ENCODE data around the gene DYNLRB2.

Gene DYNLRB2

DNA sequence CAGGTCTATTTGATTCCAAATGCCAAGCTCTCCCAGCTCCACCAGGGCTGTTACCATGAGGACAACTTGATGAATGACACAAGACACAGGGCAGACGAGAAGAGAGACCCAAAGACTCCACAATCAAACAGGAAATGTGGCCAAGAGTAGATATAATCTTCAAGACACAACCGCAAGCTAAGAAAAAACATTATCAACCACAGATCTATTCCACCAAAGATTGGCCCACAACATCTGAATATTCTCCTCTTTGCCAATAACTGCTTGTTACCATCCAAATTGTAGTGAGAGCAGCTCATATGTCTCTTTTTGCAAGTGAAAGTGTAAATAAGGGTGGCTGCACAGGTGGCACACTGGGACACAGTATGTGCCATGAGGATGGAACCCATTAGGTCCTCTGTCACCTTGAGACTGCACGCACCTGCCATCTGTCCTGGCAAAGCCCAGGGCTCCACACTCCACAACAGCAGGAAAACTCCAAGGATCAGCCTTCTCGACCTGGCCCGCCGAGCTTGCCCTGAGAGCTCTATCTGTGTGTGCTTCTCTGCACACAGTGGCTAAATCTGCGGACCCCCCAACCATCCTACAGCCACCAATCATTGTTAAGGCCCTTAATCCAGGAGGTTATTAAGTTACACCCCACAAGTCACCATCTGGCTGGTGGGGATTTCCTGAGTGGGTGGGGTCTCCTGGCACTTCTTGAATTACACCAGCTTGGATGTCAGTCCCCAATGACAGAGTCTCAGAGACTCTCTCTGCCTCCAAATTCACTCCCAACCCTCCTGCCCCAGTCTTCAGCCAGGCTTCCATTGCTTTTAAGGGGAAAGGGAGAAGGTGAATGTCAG, 50.5 kb downstream of the DYNLRB2 start:
- no peak for DNase-seq (ENCODE audit: low read depth in 1 of 2, low spot score in 1 of 2)
- in situ Hi-C loops (cut with HindIII; ENCODE audit: low pct_unique_long_range_greater_than_20kb, low sequenced_read_pairs), result no loop called here
- TF ChIP-seq JUND (IDR thresholded peaks at IDR 0.05; ENCODE audit: low read depth), result no peak

GRCh38 chr16:80592273-80592672, 51.5 kb downstream of the DYNLRB2 start:
- no peak for DNase-seq (ENCODE audit: low read depth in 1 of 2, low spot score in 1 of 2)
- in situ Hi-C loops (cut with HindIII; ENCODE audit: low pct_unique_long_range_greater_than_20kb, low sequenced_read_pairs), result no loop called here
- TF ChIP-seq JUND (IDR thresholded peaks at IDR 0.05; ENCODE audit: low read depth), result no peak

DNA sequence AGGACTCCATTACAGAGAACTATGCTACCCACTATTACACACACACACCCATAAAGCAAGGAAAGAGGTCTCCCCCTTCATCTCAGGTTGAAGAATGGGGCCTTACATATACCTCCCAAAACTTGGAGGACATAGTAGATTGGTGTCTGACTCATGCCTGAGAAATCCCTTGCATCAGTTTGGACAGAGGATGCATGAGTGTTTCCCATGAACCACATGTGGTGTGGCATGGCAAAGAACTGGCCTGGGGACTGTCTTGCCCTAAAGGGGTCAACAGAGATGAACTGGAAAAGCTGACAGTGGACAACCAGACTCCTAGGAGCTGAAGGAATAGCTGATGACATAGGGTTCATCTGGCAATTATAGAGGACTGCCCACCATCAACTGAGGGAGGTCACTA, 54.0 kb downstream of the DYNLRB2 start:
- in situ Hi-C loops (cut with HindIII; ENCODE audit: low pct_unique_long_range_greater_than_20kb, low sequenced_read_pairs), result no loop called here
- no peak for TF ChIP-seq JUND (IDR thresholded peaks at IDR 0.05; ENCODE audit: low read depth)
- DNase-seq (ENCODE audit: low read depth in 1 of 2, low spot score in 1 of 2), result no peak

- TF ChIP-seq JUND (IDR thresholded peaks at IDR 0.05; ENCODE audit: low read depth), result no peak
- no peak for DNase-seq (ENCODE audit: low read depth in 1 of 2, low spot score in 1 of 2)
- in situ Hi-C loops (cut with HindIII; ENCODE audit: low pct_unique_long_range_greater_than_20kb, low sequenced_read_pairs), result no loop called here
These were observed 55.9 kb downstream of the DYNLRB2 start for GRCh38 chr16:80596507-80597207.

DNA sequence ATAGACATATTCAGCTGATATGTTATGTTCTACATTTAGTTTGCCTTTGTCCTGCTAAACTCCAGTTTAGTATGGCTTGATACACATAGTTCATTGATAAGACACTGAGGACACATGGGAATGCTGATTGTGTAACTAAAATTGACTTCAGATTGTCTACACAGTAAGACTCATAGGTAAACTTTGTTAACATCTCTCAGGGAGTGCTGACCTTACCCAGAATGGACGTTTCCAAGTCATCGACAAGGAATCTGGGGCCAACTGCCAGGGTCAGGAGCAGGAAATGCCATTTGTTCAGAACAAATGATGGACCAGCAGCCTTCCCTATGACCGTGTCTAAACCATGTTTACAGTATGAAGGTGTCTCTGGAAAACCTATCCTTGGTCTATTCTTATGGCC, 58.7 kb downstream of the DYNLRB2 start:
- no peak for DNase-seq (ENCODE audit: low read depth in 1 of 2, low spot score in 1 of 2)
- no peak for TF ChIP-seq JUND (IDR thresholded peaks at IDR 0.05; ENCODE audit: low read depth)
- in situ Hi-C loops (cut with HindIII; ENCODE audit: low pct_unique_long_range_greater_than_20kb, low sequenced_read_pairs), result no loop called here
